B cell (primary cell): ENCODE results near the gene PRR23A. TPM values are rescaled to one million over a fixed set of nuclear protein-coding genes. Genes with fewer than 3 reads are reported as not detected.

ENCODE experiments used
- polyA plus RNA-seq: library from polyadenylated mRNA; depleted of rRNA; stranded (reverse); fragments of >200 nt; gene quantifications from 2 replicates; pipeline ENCODE4 v1.2.3, GENCODE V29; 2012
- total RNA-seq, 2 donors: library from RNA; stranded (reverse); fragments of 120-200 nt in 1 of 2; gene quantifications; 1 replicate in 1 of 2; 2 replicates in 1 of 2; pipeline versions ENCODE4 v1.2.3 to v1.2.4, GENCODE V29; 2013 to 2022

The PRR23A gene
- total and polyA plus RNA-seq, 2 donors (not counting 1 experiment from before 2014, with no cell fraction given), result not detected

Other genes with a start within 250 kb of the PRR23A start
- gene PIK3CB, start 171.3 kb downstream of the PRR23A start, total RNA-seq, result 29.4 and 35.1 TPM in 2 replicates
- gene PIK3CB, start 171.3 kb downstream of the PRR23A start, polyA plus RNA-seq, result 3.6 and 6.3 TPM in 2 replicates
- gene FOXL2, start 59.1 kb downstream of the PRR23A start, total RNA-seq, result not detected in 2 replicates
- gene FOXL2, start 59.1 kb downstream of the PRR23A start, polyA plus RNA-seq, result not detected in 2 replicates
- gene FOXL2NB, start 59.1 kb downstream of the PRR23A start, total RNA-seq, result not detected in 2 replicates
- gene FOXL2NB, start 59.1 kb downstream of the PRR23A start, polyA plus RNA-seq, result not detected in 2 replicates
- gene PRR23B, start 14.7 kb upstream of the PRR23A start, total RNA-seq, result not detected in 2 replicates
- gene PRR23B, start 14.7 kb upstream of the PRR23A start, polyA plus RNA-seq, result not detected in 2 replicates
- not detected in 2 replicates for gene PRR23C, start 38.6 kb upstream of the PRR23A start, total RNA-seq
- not detected in 2 replicates for gene PRR23C, start 38.6 kb upstream of the PRR23A start, polyA plus RNA-seq